Muscle layer of duodenum (tissue), 2 donors: ENCODE measurements around the gene FBXL19.

Experiments
- H3K27ac ChIP-seq: one replicate; pipeline ENCODE4 v1.7.0; 2013; ENCODE audit warnings: mild to moderate bottlenecking, low read length
- H3K27me3 ChIP-seq: one replicate; pipeline ENCODE4 v1.7.0; 2013; ENCODE audit warnings: low read depth, mild to moderate bottlenecking, control low read depth, low read length
- H3K36me3 ChIP-seq, 2 donors: one replicate each; pipeline ENCODE4 v1.7.0; 2013; ENCODE audit warnings: low read length in 2 of 2, control low read depth in 1 of 2, mild to moderate bottlenecking in 1 of 2; ENCODE audit not compliant: insufficient read depth in 2 of 2, control insufficient read depth in 1 of 2
- H3K4me1 ChIP-seq, 2 donors: one replicate each; pipeline ENCODE4 v1.7.0; 2013; ENCODE audit warnings: low read length in 2 of 2, mild to moderate bottlenecking in 2 of 2, control low read depth in 1 of 2, moderate library complexity in 1 of 2; ENCODE audit not compliant: insufficient read depth in 2 of 2, control insufficient read depth in 1 of 2
- H3K4me3 ChIP-seq, 2 donors: one replicate each; pipeline ENCODE4 v1.7.0; 2013; ENCODE audit warnings: low read length in 2 of 2, low read depth in 1 of 2, mild to moderate bottlenecking in 1 of 2
- H3K9me3 ChIP-seq, 2 donors: one replicate each; pipeline ENCODE4 v1.7.0; 2013; ENCODE audit warnings: low read length in 2 of 2, control low read depth in 1 of 2, mild to moderate bottlenecking in 1 of 2; ENCODE audit not compliant: control insufficient read depth in 1 of 2
- donor health status: healthy.

Gene FBXL19

GRCh38 chr16:30995927-30996323, 72.6 kb downstream of the FBXL19 start:
- Histone ChIP-seq H3K36me3 (no peaks in the 10 kb centered on the region), H3K27ac (peak overlapping the region; percentile 67), H3K4me3 (no peak overlapping the region), H3K4me1 (no peaks in the 10 kb centered on the region), H3K27me3 (no peaks in the 10 kb centered on the region), H3K9me3 (no peaks in the 10 kb centered on the region)

GRCh38 chr16:30996324-30996984, 73.1 kb downstream of the FBXL19 start:
- Histone ChIP-seq H3K27me3 (no peaks in the 10 kb centered on the region), H3K36me3 (no peaks in the 10 kb centered on the region), H3K9me3 (no peaks in the 10 kb centered on the region), H3K27ac (peak overlapping the region; percentile 67), H3K4me1 (no peaks in the 10 kb centered on the region), H3K4me3 (peak overlapping the region; percentile 67 to 74)

GRCh38 chr16:30996985-30997724, 73.8 kb downstream of the FBXL19 start:
- peak overlapping the region; percentile 67 for H3K27ac ChIP-seq
- H3K4me3 ChIP-seq, result peak overlapping the region; percentile 67 to 74
- H3K27me3 ChIP-seq, result no peaks in the 10 kb centered on the region

GRCh38 chr16:30997725-30998711, 74.6 kb downstream of the FBXL19 start:
- Histone ChIP-seq H3K4me1 (peaks cover 0 to 6% of the 10 kb centered on the region in 2 donors), H3K27me3 (no peaks in the 10 kb centered on the region), H3K9me3 (no peaks in the 10 kb centered on the region), H3K36me3 (no peaks in the 10 kb centered on the region), H3K4me3 (peak overlapping the region; percentile 67 to 74), H3K27ac (peak overlapping the region; percentile 24)

More at GRCh38 chr16:30996985-30997724, 73.8 kb downstream of the FBXL19 start:
- H3K9me3 ChIP-seq, result no peaks in the 10 kb centered on the region
- peaks cover 0 to 2% of the 10 kb centered on the region in 2 donors for H3K4me1 ChIP-seq
- no peaks in the 10 kb centered on the region for H3K36me3 ChIP-seq
